Right lobe of liver (tissue), 4 donors: Measurements from ENCODE around the gene GPR39.

Source experiments
- CTCF ChIP-seq, 4 donors: fragments of 200-600 bp in 3 of 4; fragments of 450-650 bp in 1 of 4; IDR thresholded peaks; one replicate each; pipeline versions ENCODE4 v1.5.1 to v1.8.0; 2016 to 2022; ENCODE audit warnings: antibody characterized with exemption in 4 of 4, mild to moderate bottlenecking in 2 of 4
- POLR2A ChIP-seq: fragments of 450-650 bp; IDR thresholded peaks from one replicate; pipeline ENCODE4 v1.6.1; 2017; ENCODE audit warnings: antibody characterized with exemption, mild to moderate bottlenecking
- donor health status: DM: no; HTN: no; CAD: no.
- donor health status: DM: no; HTN: no; CAD: no.
- donor health status: DM: no; HTN: yes; CAD: no.

GRCh38 chr2:132568656-132569055 lies 152.1 kb downstream of the GPR39 start:
- TF ChIP-seq POLR2A: no peak
- TF ChIP-seq CTCF (IDR thresholded peaks at IDR 0.05): no peak
